WI38 (cell line): ENCODE data around the gene OTUD3.

Experiments used
- H3K4me3 ChIP-seq: 2 replicates; pipeline ENCODE4 v1.5.1; 2011; ENCODE audit warnings: low read depth, mild to moderate bottlenecking, control low read depth, low read length
- TF ChIP-seq, protein P1 (sequence below): IDR thresholded peaks from 2 replicates; pipeline ENCODE4 v1.5.1; 2012; ENCODE audit warnings: low read depth, mild to moderate bottlenecking, control low read depth, low read length

OTUD3 gene, protein sequence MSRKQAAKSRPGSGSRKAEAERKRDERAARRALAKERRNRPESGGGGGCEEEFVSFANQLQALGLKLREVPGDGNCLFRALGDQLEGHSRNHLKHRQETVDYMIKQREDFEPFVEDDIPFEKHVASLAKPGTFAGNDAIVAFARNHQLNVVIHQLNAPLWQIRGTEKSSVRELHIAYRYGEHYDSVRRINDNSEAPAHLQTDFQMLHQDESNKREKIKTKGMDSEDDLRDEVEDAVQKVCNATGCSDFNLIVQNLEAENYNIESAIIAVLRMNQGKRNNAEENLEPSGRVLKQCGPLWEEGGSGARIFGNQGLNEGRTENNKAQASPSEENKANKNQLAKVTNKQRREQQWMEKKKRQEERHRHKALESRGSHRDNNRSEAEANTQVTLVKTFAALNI

DNA sequence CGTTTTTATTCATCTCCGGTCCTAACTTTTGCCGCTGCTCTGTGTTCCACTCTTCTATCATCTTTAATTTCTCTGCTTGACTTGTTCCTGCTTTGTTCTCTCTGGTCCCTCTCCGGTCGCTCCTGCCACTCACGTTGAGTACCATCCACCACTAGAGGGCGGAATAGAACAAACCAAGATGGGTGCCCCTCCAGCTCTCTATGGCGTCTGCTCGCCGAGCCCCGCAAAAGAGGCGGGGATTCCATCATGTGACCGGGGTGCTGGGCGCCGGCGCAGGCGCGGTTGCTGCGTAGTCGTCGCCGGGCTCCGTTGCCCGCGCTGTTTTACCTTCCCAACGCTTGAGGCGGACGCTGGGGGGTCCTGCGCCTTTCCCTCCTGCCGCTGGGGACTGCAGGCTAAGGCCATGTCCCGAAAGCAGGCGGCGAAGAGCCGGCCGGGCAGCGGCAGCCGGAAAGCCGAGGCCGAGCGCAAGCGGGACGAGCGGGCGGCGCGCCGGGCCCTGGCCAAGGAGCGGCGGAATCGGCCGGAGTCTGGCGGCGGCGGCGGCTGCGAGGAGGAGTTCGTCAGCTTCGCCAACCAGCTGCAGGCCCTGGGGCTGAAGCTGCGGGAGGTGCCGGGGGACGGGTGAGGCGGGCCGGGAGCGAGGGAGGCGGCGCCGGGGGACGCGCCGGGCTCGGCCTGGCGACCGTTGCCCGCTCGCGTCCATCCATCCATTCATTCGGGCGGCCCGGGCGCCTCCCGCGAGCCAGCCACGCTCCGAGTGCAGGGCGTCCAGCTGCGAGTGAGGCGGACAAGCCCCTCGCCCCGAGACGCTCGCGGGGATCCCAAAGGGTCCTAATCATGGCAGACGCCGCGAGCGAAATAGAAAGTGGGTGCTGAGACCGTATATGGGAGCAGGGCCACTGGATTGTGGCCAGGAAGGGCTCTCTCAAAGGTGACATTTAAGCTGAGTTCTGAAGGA, at the start of gene OTUD3:
Gene OTUD3 (plus strand): TSS at position 285 of the 961 bp plus-strand sequence. CDS start 119 bp downstream, at position 404.
- H3K4me3 ChIP-seq = peak within 1 kb of the TSS; percentile 91
- TF ChIP-seq, protein P1, sequence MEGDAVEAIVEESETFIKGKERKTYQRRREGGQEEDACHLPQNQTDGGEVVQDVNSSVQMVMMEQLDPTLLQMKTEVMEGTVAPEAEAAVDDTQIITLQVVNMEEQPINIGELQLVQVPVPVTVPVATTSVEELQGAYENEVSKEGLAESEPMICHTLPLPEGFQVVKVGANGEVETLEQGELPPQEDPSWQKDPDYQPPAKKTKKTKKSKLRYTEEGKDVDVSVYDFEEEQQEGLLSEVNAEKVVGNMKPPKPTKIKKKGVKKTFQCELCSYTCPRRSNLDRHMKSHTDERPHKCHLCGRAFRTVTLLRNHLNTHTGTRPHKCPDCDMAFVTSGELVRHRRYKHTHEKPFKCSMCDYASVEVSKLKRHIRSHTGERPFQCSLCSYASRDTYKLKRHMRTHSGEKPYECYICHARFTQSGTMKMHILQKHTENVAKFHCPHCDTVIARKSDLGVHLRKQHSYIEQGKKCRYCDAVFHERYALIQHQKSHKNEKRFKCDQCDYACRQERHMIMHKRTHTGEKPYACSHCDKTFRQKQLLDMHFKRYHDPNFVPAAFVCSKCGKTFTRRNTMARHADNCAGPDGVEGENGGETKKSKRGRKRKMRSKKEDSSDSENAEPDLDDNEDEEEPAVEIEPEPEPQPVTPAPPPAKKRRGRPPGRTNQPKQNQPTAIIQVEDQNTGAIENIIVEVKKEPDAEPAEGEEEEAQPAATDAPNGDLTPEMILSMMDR = peak; percentile 76

DNA sequence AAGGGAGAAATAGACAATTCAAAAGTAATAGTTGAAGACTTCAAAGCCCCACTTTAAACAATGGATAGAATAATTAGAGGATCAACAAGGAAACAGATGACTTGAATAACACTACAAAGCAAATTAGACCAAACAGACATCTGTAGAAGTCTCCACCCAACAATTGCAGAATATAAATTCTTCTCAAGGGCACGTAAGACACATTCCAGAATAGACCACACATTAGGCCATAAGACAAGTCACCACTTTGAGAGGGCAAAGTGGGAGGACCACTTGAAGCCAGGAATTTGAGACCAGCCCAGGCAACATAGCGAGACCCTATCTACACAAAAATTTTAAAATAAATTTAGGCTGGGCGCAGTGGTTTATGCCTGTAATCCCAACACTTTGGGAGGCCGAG, 46.6 kb upstream of the OTUD3 start:
- TF ChIP-seq, protein P1 = no peak
- H3K4me3 ChIP-seq = no peak overlapping the region

DNA sequence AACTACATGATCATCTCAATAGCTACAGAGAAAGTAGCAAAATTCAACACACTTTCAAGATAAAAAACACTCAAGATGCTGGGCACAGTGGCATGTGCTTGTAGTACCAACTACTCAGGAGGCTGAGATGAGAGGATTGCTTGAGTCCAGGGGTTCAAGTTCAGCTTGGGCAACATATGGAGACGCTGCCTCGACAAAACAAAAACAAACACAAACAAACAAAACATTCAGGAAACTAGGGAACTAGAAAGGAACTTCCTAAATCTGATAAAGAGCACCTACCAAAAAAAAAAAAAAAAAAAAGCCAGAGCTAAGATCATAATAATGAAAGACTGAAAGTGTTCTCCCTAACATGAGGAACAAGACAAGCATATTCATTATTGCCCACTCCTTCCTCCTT, 44.3 kb upstream of the OTUD3 start:
- TF ChIP-seq, protein P1 = no peak
- no peak overlapping the region for H3K4me3 ChIP-seq

DNA sequence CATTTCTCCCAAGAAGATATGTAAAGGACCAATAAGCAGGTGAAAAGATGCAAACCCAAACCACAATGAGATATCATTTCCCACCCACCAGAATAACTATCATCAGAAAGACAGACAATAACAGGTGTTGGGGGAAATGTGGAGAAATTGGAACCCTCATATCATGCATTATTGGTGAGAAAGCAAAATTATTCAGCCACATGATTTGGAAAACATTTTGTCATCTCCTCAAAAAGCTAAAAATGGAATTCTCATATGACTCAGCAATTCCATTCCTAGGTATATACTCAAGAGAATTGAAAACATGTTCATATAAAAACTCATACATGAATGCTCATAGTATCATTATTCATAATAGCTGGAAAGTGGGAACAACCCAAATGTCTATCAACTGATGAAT, 42.0 kb upstream of the OTUD3 start:
- TF ChIP-seq, protein P1 = no peak
- no peak overlapping the region for H3K4me3 ChIP-seq

DNA sequence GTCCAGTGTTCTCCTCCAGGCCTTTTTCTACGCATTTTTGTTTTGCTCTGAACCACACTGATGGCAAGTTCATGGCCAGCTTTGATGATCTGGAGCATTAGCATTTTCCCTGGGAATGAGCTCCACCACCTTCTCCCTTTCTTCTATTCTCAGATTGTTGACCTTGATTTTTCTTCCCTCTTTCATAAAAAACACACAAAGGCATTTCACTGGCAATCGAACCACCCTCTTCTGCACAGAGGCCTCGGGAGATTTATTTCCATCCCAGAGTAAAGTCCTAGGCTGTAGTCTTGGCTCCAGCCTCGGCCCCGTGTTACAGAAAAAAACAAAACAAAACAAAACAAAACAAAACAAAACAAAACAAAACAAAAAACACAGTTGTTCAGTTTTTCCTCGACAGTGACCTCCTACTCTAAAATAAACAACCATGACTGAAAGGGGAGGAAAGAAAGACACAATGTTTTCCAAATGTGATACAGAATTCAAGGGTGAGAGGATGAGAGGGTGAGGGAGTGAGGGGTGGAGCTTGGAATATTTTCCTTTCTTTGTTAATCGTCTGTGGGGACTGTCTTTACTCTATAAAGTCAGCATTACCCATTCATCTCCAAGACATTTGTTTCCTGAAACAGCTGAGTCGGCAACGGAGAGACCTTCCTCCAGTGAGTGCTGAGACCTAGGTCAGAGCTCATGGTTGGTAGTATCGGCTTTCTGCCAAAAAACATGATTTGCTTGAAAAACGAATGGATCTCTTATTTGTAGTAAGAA, 37.3 kb upstream of the OTUD3 start:
- H3K4me3 ChIP-seq = no peak overlapping the region
- TF ChIP-seq, protein P1 = no peak

DNA sequence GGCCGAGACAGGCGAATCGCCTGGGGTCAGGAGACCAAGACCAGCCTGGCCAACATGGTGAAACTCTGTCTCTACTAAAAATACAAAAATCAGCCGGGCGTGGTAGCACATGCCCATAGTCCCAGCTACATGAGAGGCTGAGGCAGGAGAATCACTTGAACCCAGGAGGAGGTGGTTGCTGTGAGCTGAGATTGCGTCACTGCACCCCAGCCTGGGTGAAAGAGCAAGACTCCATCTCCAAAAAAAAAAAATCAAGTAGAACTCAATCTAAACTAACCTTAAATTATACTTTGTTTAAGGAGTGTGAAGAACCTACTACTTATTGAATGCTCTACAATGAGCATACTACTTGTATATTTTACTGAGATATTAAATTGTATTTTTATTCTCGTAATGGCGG, 36.6 kb upstream of the OTUD3 start:
- TF ChIP-seq, protein P1 = no peak
- no peak overlapping the region for H3K4me3 ChIP-seq
